H1 (cell line): ENCODE results near the gene CFDP1. TPM values are rescaled to one million over a fixed set of nuclear protein-coding genes. Genes with fewer than 3 reads are reported as not detected.

ENCODE experiments used
- ATF2 ChIP-seq: IDR thresholded peaks from 2 replicates; pipeline ENCODE4 v1.6.1; 2012; ENCODE audit warnings: low read length, inconsistent platforms
- E2F6 ChIP-seq: IDR thresholded peaks from 2 replicates; pipeline ENCODE4 v1.6.1; 2012; ENCODE audit warnings: inconsistent platforms
- EGR1 ChIP-seq: IDR thresholded peaks from 2 replicates; pipeline ENCODE4 v1.6.1; 2011; ENCODE audit warnings: low read depth, low read length, borderline replicate concordance
- KDM1A ChIP-seq: fragments of 200-600, 300-600 bp; sonication (generic); IDR thresholded peaks from 2 replicates; pipeline ENCODE4 v1.7.1; 2016; ENCODE audit warnings: mild to moderate bottlenecking, low read length, borderline replicate concordance
- SP1 ChIP-seq: IDR thresholded peaks from 2 replicates; pipeline ENCODE4 v1.6.1; 2011; ENCODE audit warnings: low read depth, low read length
- TAF7 ChIP-seq: optimal IDR thresholded peaks from 2 replicates; pipeline ENCODE3; 2011; ENCODE audit warnings: low read depth, mild to moderate bottlenecking, inconsistent platforms, low read length, moderate library complexity, borderline replicate concordance
- polyA plus RNA-seq, 7 experiments: library from polyadenylated mRNA; depleted of rRNA in 3 of 7; stranded (reverse) in 5 of 7; unstranded in 2 of 7; fragments of >200 nt in 5 of 7; fragments of 200-250 nt in 2 of 7; gene quantifications; 1 replicate in 5 of 7; 2 replicates in 1 of 7; 4 replicates in 1 of 7; pipeline versions ENCODE4 v1.2.1 to v1.2.3, GENCODE V29; 2011 to 2013; ENCODE audit warnings: missing spikeins in 2 of 7, mixed read lengths in 2 of 7
- total RNA-seq: library from RNA; stranded (reverse); fragmentation: NEBNext Ultra II Directional; extraction: Animal tissue kit (Norgen Biotek cat#: 25700); gene quantifications from 2 replicates; pipeline ENCODE4 v1.2.1, GENCODE V29; 2021

Gene CFDP1
- total and polyA plus RNA-seq, 2 of the 8 experiments (the other 6 are each of a cell fraction or from before 2014, with no cell fraction given), result 25.5 to 77.3 TPM

GRCh38 chr16:75296606-75297005 lies 136.7 kb downstream of the CFDP1 start (continued):
- TF ChIP-seq ATF2 (no peak), E2F6 (no peak), SP1 (no peak), KDM1A (no peak), TAF7 (no peak), EGR1 (no peak)
